Measurements from ENCODE around the gene TOP2A. TPM values are rescaled to one million over a fixed set of nuclear protein-coding genes. Genes with fewer than 3 reads are reported as not detected.

Gene TOP2A
- total RNA-seq, 1 experiment from 2014 or later: 230 TPM

- Histone ChIP-seq H3K23ac (ENCODE audit: insufficient read length, low read depth, low read length) (no peak overlapping the region), H3K9ac (ENCODE audit: extremely low read depth, insufficient read length, low read length) (no peak overlapping the region), H3K4me1 (ENCODE audit: insufficient read depth, low read length) (peaks cover 23% of the 10 kb centered on the region), H3K4ac (ENCODE audit: low read depth, low read length) (no peak overlapping the region), H2BK20ac (ENCODE audit: low read depth, low read length, poor library complexity, severe bottlenecking) (no peak overlapping the region), H3K9me3 (ENCODE audit: control insufficient read depth, low read depth, low read length) (no peaks in the 10 kb centered on the region), H3K14ac (ENCODE audit: insufficient read depth, low read length) (no peak overlapping the region), H3K4me2 (ENCODE audit: insufficient read depth, insufficient read length, low read length) (peak overlapping the region; percentile 77), H3K27ac (ENCODE audit: insufficient read length, low read depth, low read length) (no peak overlapping the region), H2AK5ac (ENCODE audit: insufficient read length, low read length) (no peak overlapping the region), H2AFZ (ENCODE audit: low read length) (no peak overlapping the region), H3K56ac (ENCODE audit: insufficient read length, low read depth, low read length) (no peak overlapping the region), H3T11ph (ENCODE audit: low read length) (no peak overlapping the region), H4K20me1 (ENCODE audit: control insufficient read depth, insufficient read depth, insufficient read length) (no peaks in the 10 kb centered on the region), H3K23me2 (ENCODE audit: insufficient read length, low read depth, low read length, poor library complexity, severe bottlenecking) (peaks cover 24% of the 10 kb centered on the region), H3K79me1 (ENCODE audit: insufficient read depth, low read depth, low read length, poor library complexity, severe bottlenecking) (no peaks in the 10 kb centered on the region), H2BK15ac (ENCODE audit: low read depth, low read length) (no peak overlapping the region), H3K27me3 (ENCODE audit: insufficient read depth, low read length) (peaks cover 18% of the 10 kb centered on the region; the same call in 1 of the 2 replicates), H4K5ac (ENCODE audit: insufficient read length, low read depth, low read length) (no peak overlapping the region), H4K8ac (replicated peaks; ENCODE audit: insufficient read length, low read depth, low read length) (no peak overlapping the region), H2BK120ac (ENCODE audit: low read depth, low read length, poor library complexity, severe bottlenecking) (no peak overlapping the region), H2BK5ac (ENCODE audit: insufficient read length, low read length) (no peak overlapping the region), H3K18ac (ENCODE audit: insufficient read length, low read depth, low read length) (peak overlapping the region; percentile 19), H4K91ac (ENCODE audit: insufficient read length, low read depth, low read length) (no peak overlapping the region), H3K79me2 (ENCODE audit: insufficient read depth, low read length) (no peaks in the 10 kb centered on the region), H2BK12ac (ENCODE audit: insufficient read length, low read depth, low read length) (no peak overlapping the region)
- Mint-ChIP-seq H3K4me1 (peaks cover 71 to 76% of the 10 kb centered on the region in 2 experiments), H3K4me3 (peak overlapping the region; percentile 59 to 85), H3K9me3 (no peaks in the 10 kb centered on the region), H3K36me3 (ENCODE audit: insufficient read depth in 1 of 3, low read depth in 3 of 3) (peaks cover 7 to 15% (median 12%) of the 10 kb centered on the region in 3 experiments; a peak in 5 of 7 replicates), H3K27me3 (ENCODE audit: low read depth) (peaks cover 86% of the 10 kb centered on the region), H3K27ac (peak overlapping the region in 1 of 3 experiments; percentile 77; a peak in 4 of 7 replicates)
- DNase-seq: peak; percentile 59
- TF ChIP-seq, protein P1, sequence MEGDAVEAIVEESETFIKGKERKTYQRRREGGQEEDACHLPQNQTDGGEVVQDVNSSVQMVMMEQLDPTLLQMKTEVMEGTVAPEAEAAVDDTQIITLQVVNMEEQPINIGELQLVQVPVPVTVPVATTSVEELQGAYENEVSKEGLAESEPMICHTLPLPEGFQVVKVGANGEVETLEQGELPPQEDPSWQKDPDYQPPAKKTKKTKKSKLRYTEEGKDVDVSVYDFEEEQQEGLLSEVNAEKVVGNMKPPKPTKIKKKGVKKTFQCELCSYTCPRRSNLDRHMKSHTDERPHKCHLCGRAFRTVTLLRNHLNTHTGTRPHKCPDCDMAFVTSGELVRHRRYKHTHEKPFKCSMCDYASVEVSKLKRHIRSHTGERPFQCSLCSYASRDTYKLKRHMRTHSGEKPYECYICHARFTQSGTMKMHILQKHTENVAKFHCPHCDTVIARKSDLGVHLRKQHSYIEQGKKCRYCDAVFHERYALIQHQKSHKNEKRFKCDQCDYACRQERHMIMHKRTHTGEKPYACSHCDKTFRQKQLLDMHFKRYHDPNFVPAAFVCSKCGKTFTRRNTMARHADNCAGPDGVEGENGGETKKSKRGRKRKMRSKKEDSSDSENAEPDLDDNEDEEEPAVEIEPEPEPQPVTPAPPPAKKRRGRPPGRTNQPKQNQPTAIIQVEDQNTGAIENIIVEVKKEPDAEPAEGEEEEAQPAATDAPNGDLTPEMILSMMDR (conservative IDR thresholded peaks at IDR 0.05): no peak
- no CpG with 5 or more reads among the region's 11 CpGs for WGBS (ENCODE audit: extremely low coverage, insufficient read length, low lambda C conversion rate)
These were observed 71.5 kb downstream of the TOP2A start for GRCh38 chr17:40345994-40346764.
